ENCODE results near the gene SHLD1. TPM values are rescaled to one million over a fixed set of nuclear protein-coding genes. Genes with fewer than 3 reads are reported as not detected.
A peak's percentile ranks its signal among the peaks of the same experiment; 100 is the strongest.

The SHLD1 gene
- total RNA-seq, 1 experiment from 2014 or later = 2.4 TPM

DNA sequence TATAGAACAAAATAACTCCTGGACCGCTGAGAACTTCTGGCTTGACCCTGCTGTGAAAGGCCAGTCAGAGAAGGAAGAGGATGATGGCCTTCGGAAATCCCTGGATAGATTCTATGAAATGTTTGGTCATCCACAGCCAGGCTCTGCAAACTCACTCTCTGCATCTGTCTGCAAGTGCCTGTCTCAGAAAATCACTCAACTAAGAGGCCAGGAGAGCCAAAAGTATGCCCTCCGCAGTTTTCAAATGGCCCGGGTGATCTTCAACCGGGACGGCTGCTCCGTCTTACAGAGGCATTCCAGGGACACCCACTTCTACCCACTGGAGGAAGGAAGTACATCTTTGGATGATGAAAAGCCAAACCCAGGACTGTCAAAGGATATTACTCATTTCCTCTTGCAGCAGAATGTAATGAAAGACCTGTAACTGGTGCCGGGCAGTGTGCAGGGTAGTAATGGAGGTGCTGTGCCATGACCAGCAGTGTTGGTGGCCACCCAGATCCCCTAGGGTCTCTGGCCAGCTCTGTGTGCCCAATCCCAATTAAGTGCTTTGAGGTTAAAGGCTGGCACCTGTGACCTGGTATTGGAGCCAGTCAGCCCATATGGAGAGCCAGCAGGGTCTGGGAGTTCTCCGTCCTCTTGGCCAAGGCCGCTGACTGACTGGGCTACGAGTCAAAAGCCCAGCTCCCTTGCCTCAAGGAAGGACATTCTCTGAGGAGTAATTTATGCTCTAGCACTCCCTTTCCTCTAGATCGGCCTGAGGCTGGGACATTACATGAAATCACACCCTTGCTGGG lies 113.0 kb downstream of the SHLD1 start:
- no peak overlapping the region for H3K4me3 ChIP-seq (replicated peaks in 1 of 2; ENCODE audit: low read depth in 1 of 2, low read length in 2 of 2)
- no peaks in the 10 kb centered on the region for H4K20me1 ChIP-seq (ENCODE audit: insufficient read depth)
- no peaks in the 10 kb centered on the region for H3K27me3 ChIP-seq (ENCODE audit: insufficient read depth, low read length)
- no TSS peak for BruUV-seq (replicated peaks)
- ChIA-PET POLR2A (interaction anchor here (0.8 kb wide), 1 partner anchor 12 kb away, joined by 3 read pairs; no protein-coding TSS in a partner anchor), CTCF (no interaction called here), RAD21 (ENCODE audit: low non-redundant PET in 1 of 2, low total read pairs in 2 of 2, uncharacterized antibody in 2 of 2, unreplicated experiment in 2 of 2) (no interaction called here)
- intact Hi-C loops (cut with micrococcal nuclease) = no loop called here
- no peak overlapping the region for H2AFZ ChIP-seq (ENCODE audit: low read depth, low read length, poor library complexity, severe bottlenecking)
- H3K4me1 ChIP-seq (ENCODE audit: control insufficient read depth in 1 of 2, insufficient read depth in 2 of 2, low read length in 2 of 2) = peaks cover 0 to 9% of the 10 kb centered on the region in 2 experiments; a peak in 1 of 4 replicates
- no peaks in the 10 kb centered on the region for H3K36me3 ChIP-seq (ENCODE audit: control insufficient read depth in 1 of 2, insufficient read depth in 2 of 2, low read length in 2 of 2)
- peak overlapping the region; percentile 25 for H3K4me2 ChIP-seq (ENCODE audit: low read length)
- no peak for ATAC-seq
- H3K27ac ChIP-seq (ENCODE audit: low read depth, low read length) = no peak overlapping the region
- H3K9me3 ChIP-seq (ENCODE audit: control insufficient read depth in 1 of 2, insufficient read depth in 1 of 2, low read depth in 1 of 2, low read length in 2 of 2) = no peaks in the 10 kb centered on the region
- H3K9me2 ChIP-seq (ENCODE audit: insufficient read depth) = no peaks in the 10 kb centered on the region
- H3K79me2 ChIP-seq (ENCODE audit: insufficient read depth, low read length) = no peaks in the 10 kb centered on the region
- DNase-seq (ENCODE audit: low read depth, low spot score) = no peak
- H3K9ac ChIP-seq (ENCODE audit: low read length) = no peak overlapping the region
- TF ChIP-seq FOSL1 (IDR thresholded peaks at IDR 0.05; ENCODE audit: low read depth) (peak; percentile 51), SP1 (IDR thresholded peaks at IDR 0.05; ENCODE audit: low read depth) (peak; percentile 49), POLR2AphosphoS5 (IDR thresholded peaks at IDR 0.05; ENCODE audit: low read depth, low read length) (0 out of 2 replicates have a peak, but pooled peaks have one; percentile 15), JUND (IDR thresholded peaks at IDR 0.05) (0 out of 2 replicates have a peak, but pooled peaks have one; percentile 27), CEBPB (IDR thresholded peaks at IDR 0.05; ENCODE audit: low read depth) (peak; percentile 57)
- TF ChIP-seq, protein P1, sequence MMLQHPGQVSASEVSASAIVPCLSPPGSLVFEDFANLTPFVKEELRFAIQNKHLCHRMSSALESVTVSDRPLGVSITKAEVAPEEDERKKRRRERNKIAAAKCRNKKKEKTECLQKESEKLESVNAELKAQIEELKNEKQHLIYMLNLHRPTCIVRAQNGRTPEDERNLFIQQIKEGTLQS (IDR thresholded peaks at IDR 0.05) = no peak
- TF ChIP-seq, protein P2, sequence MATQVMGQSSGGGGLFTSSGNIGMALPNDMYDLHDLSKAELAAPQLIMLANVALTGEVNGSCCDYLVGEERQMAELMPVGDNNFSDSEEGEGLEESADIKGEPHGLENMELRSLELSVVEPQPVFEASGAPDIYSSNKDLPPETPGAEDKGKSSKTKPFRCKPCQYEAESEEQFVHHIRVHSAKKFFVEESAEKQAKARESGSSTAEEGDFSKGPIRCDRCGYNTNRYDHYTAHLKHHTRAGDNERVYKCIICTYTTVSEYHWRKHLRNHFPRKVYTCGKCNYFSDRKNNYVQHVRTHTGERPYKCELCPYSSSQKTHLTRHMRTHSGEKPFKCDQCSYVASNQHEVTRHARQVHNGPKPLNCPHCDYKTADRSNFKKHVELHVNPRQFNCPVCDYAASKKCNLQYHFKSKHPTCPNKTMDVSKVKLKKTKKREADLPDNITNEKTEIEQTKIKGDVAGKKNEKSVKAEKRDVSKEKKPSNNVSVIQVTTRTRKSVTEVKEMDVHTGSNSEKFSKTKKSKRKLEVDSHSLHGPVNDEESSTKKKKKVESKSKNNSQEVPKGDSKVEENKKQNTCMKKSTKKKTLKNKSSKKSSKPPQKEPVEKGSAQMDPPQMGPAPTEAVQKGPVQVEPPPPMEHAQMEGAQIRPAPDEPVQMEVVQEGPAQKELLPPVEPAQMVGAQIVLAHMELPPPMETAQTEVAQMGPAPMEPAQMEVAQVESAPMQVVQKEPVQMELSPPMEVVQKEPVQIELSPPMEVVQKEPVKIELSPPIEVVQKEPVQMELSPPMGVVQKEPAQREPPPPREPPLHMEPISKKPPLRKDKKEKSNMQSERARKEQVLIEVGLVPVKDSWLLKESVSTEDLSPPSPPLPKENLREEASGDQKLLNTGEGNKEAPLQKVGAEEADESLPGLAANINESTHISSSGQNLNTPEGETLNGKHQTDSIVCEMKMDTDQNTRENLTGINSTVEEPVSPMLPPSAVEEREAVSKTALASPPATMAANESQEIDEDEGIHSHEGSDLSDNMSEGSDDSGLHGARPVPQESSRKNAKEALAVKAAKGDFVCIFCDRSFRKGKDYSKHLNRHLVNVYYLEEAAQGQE (IDR thresholded peaks at IDR 0.05; ENCODE audit: low read depth) = no peak

Data from HCT116 (cell line).